Stimulated activated CD8-positive, alpha-beta memory T cell treated with anti-CD3 and anti-CD28 coated beads, Interleukin-7, amount 100 ng/mL, for 4 hours (primary cell): ENCODE data around the gene MCF2L.

Experiments used
- DNase-seq, 2 donors: peaks; one replicate each; pipeline ENCODE4 v3.0.0-alpha.2; 2020; ENCODE audit warnings: low read depth in 2 of 2

Gene MCF2L

GRCh38 chr13:113123226-113124201, 154.5 kb downstream of the MCF2L start:
- no peak for DNase-seq

- no peak for DNase-seq
Measured at GRCh38 chr13:113124211-113124970, 155.4 kb downstream of the MCF2L start.

DNA sequence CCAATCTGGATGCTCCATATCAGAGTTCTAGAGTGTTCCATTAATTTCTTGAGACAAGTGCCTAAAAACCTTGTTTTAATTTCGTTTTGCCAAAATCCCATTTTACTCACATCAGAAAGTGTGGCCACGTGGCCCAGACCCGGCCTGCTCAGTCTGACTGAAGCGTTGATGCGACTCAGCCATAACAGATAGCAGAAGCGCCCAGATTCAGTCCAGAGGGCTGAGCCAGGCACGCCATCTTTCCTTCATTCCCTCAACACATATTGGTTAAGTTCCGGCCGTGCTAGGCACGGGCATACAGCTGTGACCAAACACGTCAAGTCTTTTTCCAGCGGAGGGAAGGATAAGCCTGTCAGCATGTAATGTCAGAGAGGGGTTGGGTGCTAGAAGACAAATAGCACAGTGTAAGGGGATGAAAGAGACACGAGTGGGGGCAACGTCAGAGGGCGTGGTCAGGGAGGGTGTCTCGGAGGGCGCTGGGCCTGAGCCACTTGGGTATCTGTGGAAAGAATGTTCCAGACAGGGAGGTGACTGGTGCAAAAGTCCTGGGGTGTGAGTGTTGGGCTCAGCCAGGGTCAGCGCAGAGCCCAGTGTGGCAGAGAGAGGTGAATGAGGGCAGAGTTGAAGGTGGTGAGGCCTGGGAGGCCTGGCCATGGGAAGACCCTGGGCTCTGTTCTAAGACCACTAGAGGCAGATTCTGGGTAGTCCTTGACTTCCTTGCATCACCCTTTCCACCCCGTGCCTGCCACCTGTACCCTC, 156.7 kb downstream of the MCF2L start:
- no peak for DNase-seq

- no peak for DNase-seq
Measured at GRCh38 chr13:113126265-113127150, 157.5 kb downstream of the MCF2L start.

- no peak for DNase-seq
Measured at GRCh38 chr13:113129480-113129879, 160.5 kb downstream of the MCF2L start.

GRCh38 chr13:113129921-113130750, 161.1 kb downstream of the MCF2L start:
- DNase-seq: no peak

DNA sequence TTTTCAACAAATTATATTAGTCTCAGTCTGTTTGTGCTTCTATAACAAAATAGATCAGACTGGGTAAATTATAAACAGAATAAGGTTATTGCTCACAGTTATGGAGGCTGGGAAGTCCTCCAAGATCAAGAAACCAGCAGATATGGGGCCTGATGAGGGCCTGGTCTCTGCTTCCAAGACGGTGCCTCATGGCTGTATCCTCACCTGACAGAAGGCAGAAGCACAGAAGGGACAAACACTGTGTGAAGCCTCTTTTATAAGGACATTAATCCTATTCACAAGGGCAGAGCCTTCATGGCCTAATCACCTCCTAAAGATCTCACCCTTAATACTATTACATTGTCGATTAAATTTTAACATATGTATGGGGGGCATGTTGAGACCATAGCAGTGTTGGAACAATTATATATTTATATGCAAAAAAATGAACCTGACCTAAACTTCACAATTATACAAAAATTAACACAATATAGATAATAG, 166.3 kb downstream of the MCF2L start:
- no peak for DNase-seq

DNA sequence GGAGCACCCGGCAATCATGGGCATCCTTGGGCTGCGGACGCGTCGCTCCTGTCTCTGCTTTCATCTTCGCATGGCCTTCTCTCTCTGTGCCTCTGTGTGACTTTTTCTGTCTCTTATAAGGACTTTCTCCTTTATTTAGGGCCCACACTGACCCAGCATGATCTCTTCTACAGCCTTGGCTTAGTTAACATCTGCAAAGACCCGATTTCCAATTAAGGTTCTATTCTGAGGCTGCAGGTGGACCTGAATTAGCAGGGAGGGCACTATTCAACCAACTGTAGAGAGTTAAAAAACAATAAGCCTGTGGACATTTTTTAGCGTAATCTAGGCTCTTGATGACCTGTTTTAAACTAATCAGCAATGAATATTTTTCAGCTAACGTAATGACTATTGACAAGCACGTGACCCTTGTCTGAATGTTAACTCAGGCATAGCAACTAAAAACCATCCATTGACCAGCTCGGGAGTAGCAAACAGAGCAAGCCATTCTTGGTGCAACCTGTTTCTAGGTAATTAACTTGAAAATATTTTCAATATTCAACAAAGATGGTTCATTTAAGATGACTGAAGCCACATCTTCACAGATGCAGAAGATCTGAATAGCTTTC, 168.8 kb downstream of the MCF2L start:
- no peak for DNase-seq

- no peak for DNase-seq
Measured at GRCh38 chr13:113138792-113139551, 170.0 kb downstream of the MCF2L start.

- DNase-seq: no peak
Measured at GRCh38 chr13:113139577-113139976, 170.6 kb downstream of the MCF2L start.

DNA sequence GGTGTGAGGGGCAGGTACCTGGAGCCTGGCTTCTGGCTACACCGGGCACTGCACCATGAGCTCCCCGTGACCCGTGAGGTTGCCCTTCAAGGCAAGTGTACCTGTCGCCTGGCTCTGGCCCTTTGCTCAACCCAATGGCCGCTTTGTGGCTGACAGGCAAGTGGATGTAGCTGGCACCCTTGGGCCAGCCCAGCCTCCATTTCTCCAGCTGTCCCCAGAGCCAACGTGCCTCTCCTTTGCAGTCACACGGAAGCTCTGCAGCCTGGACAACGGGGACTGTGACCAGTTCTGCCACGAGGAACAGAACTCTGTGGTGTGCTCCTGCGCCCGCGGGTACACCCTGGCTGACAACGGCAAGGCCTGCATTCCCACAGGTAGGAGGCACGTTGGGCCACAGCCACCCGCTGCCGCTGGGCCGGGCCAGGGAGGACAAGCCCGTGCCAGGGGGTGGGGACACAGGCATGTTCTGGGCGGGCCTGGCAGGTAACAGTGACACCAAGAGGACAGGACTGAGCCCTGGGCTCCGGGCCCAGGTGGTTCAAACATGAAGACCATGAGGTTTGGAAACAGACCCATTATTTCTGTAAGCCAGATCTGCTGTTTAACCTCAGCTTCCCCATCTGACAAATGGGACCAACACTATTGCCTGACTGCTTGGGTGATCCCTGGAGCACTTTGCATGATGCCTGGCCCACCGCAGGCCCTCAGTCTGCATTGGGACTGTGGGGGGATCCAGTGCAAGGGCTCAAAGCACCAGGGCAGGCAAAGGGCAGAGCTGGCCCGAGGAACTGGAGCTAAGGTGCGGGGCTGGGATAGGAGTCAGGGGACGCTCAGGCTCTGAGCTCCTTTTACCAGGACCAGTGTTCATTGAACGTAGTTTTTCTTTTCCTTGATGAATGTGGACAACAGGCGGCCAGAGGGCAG, 171.9 kb downstream of the MCF2L start:
- no peak for DNase-seq

- DNase-seq: no peak
Measured at GRCh38 chr13:113141601-113141970, 172.6 kb downstream of the MCF2L start.

DNA sequence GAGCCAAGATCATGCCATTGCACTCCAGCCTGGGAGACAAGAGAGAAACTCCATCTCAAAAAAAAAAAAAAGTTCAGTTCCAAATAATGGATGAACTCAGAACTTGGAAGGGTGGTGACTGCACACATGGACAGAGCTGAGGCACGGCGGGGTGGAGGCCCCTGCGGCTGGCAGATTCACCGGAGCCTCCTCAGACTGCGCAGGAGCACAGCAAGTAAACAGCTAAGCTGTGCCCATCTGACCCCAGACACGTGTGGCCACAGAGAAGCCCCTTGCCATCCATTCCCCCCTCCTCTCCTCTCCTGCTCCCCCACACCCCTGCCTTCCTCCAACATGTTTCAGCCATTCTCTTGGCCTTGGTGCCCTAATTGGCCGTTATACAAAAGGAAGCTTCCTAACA, 173.9 kb downstream of the MCF2L start:
- no peak for DNase-seq

- no peak for DNase-seq
Measured at GRCh38 chr13:113143466-113144254, 174.6 kb downstream of the MCF2L start.

GRCh38 chr13:113144255-113144629, 175.2 kb downstream of the MCF2L start:
- no peak for DNase-seq

DNA sequence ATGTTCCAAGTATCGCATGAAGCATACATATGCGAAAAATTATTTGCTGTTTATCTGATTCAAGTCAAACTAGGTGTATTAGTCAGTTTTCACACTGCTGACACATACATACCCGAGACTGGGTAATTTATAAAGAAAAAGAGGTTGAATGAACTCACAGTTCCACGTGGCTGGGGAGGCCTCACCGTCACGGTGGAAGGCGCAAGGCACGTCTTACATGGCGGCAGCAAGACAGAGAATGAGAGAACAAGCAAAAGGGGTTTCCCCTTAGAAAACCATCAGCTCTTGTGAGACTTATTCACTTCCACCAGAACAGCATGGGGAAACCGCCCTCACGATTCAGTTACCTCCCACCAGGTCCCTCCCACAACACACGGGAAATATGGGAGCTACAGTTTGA, 176.5 kb downstream of the MCF2L start:
- DNase-seq: no peak
